HL-60 (cell line): ENCODE results near the gene FZD2.
"Not testable (repeated sequence)": the region's sequence is repeated elsewhere in the genome, so short reads cannot be mapped to it uniquely, and the experiment has no call there.

Source experiments
- DNase-seq, 2 experiments: peaks; one replicate each; pipeline ENCODE4 v3.0.0-alpha.2; 2010 to 2020; ENCODE audit warnings: low read depth in 1 of 2, low spot score in 1 of 2
- H3K27ac ChIP-seq: fragments of 250-450 bp; sonication (Bioruptor Pico); replicated peaks from 2 replicates; pipeline ENCODE4 v1.5.1; 2020; ENCODE audit warnings: mild to moderate bottlenecking, moderate library complexity
- H3K27me3 ChIP-seq: fragments of 250-450 bp; sonication (Bioruptor Pico); 2 replicates; pipeline ENCODE4 v1.5.1; 2021; ENCODE audit warnings: mild to moderate bottlenecking, moderate library complexity; ENCODE audit not compliant: insufficient read depth, poor library complexity, severe bottlenecking
- H3K4me3 ChIP-seq: replicated peaks from 2 replicates; pipeline ENCODE4 v1.5.1; 2011; ENCODE audit warnings: mild to moderate bottlenecking, control low read depth, low read length; ENCODE audit not compliant: insufficient read depth
- CTCF ChIP-seq: IDR thresholded peaks from one replicate; pipeline ENCODE4 v1.5.1; 2011; ENCODE audit warnings: low read length, control low read depth, inconsistent platforms; ENCODE audit not compliant: insufficient read depth
- GABPA ChIP-seq: IDR thresholded peaks from 2 replicates; pipeline ENCODE4 v1.6.1; 2012; ENCODE audit warnings: low read depth
- POLR2AphosphoS5 ChIP-seq: IDR thresholded peaks from 2 replicates; pipeline ENCODE4 v1.6.1; 2012; ENCODE audit warnings: low read depth
- REST ChIP-seq: IDR thresholded peaks from 2 replicates; pipeline ENCODE4 v1.6.1; 2012; ENCODE audit warnings: low read depth; ENCODE audit not compliant: insufficient replicate concordance
- SPI1 ChIP-seq: IDR thresholded peaks from 2 replicates; pipeline ENCODE4 v1.6.1; 2012; ENCODE audit warnings: low read depth, mild to moderate bottlenecking, borderline replicate concordance

The FZD2 gene

DNA sequence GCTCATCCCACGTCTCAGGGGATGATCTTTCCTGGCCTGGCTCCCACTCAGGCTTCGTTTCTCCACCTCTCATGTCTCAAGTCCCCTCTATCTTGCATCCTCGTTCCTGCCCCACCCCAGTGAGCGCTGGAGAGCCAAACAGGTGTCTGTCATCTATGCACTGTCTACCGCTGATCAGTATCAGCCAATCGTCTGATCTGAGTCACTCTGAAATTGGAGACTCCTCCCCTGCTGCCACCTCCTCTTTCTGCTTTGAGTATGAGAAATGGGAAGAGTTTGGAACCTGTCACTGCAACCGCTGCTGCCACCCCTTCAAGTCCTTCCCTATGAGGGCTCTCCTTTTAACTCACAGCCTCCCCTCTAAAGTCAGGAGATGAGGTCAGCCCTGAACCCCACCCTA, 28.0 kb downstream of the FZD2 start:
- TF ChIP-seq POLR2AphosphoS5 (no peak), REST (no peak), GABPA (no peak), CTCF (no peak), SPI1 (no peak)
- no peak for DNase-seq
- Histone ChIP-seq H3K4me3 (no peak overlapping the region), H3K27ac (no peak overlapping the region), H3K27me3 (peaks cover 3% of the 10 kb centered on the region)

DNA sequence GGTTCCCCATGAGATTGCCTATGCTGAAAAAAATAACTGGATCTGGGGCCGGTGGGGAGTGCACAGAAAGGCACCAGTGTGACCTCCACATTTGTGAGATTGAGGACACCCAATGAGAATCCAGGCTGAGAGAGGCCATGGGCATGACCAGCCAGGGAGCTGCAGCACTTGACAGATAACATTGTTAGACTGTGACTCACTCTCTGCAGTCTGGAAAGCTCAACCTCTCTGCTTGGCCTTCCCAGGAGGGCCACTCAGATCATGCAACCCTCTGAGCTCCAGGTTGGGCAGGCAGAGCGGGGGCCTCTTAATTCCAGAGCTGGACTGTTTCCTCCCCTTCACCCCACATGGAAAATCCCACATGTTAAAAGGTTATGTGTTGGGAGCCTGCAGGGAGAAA, 30.1 kb downstream of the FZD2 start:
- Histone ChIP-seq H3K4me3 (no peak overlapping the region), H3K27ac (no peak overlapping the region), H3K27me3 (peaks cover 3% of the 10 kb centered on the region)
- DNase-seq: no peak
- TF ChIP-seq POLR2AphosphoS5 (no peak), GABPA (no peak), SPI1 (no peak), REST (no peak), CTCF (no peak)

DNA sequence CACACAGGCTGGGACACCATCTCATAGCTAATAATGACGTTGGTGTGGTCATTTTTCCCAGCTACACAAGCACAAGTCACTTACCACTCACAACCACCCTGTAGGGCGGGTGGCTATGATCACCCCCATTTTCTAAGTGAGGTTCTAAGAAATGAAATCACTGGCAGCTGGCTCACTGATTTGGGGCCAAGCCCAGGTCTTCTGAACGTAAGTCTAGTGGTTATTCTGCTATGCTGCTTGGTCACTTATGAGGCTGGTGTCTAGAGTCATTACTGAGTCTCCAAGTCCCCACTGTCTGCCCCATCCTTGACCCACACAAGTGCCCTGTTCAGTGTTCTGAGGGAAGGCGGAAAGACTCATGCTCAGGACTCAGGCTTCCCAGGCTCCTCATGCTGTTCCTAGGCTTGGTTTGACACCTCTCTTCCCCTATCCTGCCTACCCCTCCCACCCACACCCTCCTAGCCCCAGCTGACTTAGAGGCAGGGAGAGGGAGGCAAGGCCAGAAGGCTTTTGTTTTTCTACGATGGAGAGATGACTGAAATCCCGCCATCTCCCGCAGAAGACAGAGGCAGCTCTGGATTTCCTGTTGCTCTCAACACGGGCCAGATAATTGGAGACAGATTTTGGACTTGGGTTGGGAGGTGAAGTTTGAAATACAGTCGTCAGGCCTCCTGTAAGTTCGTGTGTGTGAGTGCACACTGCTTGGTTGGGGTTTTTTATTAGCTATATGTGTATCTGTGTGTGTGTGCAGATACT, 32.2 kb downstream of the FZD2 start:
- H3K27me3 ChIP-seq: peaks cover 3% of the 10 kb centered on the region
- no peak overlapping the region for H3K27ac ChIP-seq
- no peak for DNase-seq
- TF ChIP-seq REST (no peak), POLR2AphosphoS5 (no peak), SPI1 (no peak), CTCF (no peak), GABPA (no peak)
- no peak overlapping the region for H3K4me3 ChIP-seq

GRCh38 chr17:44590072-44590462, 32.8 kb downstream of the FZD2 start:
- H3K27ac ChIP-seq, DNase-seq, H3K4me3 ChIP-seq, H3K27me3 ChIP-seq: not testable (repeated sequence)

DNA sequence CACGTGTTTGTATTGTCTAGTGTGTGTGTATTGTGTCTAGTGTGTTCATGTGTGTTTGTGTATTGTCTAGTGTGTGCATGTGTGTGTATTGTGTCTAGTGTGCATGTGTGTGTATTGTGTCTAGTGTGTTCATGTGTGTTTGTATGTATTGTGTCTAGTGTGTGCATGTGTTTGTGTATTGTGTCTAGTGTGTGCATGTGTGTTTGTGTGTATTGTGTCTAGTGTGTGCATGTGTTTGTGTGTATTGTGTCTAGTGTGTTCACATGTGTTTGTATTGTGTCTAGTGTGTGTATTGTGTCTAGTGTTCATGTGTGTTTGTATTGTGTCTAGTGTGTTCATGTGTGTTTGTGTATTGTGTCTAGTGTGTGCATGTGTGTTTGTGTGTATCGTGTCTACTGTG, 33.5 kb downstream of the FZD2 start:
- H3K27ac ChIP-seq, H3K4me3 ChIP-seq, H3K27me3 ChIP-seq, DNase-seq: not testable (repeated sequence)
